GM11168 (cell line): ENCODE measurements around the gene ARPP21.

Source experiments
- in situ Hi-C: fragments of 300-500 bp; cut with MboI; formaldehyde crosslinking; loops from one replicate; pipeline ENCODE4 v1.12.0; 2022; ENCODE audit warnings: low sequenced_read_pairs; ENCODE audit not compliant: unreplicated experiment

Gene ARPP21

DNA sequence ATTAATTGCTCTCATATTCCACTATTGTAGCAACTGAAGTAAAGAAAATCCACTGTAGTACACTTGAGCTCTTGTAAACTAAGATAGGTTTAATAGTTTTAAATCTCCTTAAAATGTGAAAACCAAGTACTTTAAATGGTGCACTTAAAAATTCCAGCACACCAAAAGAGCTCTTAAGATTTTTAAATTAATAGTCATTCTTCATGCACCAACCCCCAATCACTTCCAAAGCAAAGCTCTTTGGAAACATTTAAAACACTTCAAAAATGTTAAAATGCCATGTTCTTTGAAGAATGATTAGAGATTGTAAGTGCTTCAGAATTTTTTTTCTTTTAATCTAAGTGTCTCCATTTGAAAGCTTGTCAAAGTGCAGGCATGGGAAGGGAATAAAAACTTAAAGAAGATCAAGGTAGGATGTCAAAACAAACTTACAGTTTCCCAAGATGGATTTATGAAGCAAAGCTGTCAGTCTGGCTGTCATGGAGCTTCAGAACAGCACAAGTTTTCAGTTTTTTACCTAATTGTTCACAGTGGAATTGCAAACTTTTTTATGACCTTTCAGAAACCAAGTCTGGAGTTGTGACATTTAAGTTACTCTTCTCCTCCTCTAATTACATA, 84.3 kb downstream of the ARPP21 start:
- in situ Hi-C loops: no loop called here

DNA sequence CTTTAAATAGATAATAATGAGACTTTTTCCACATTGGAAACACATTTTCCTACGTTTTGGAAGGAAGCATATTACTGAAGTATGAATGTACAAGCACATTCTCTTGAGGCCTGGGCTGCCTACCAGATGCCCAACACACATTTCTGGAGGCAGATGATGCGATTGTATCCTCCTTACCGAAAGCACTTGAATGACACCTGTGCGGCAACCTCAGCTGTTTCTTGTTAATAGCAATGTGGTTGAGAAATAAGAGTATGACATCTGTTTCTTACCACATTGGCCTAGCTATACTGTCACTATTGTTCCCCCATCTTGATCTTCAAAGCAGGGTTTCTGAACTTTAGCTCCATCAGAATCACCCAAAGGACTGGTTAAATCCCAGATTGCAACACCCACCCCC, 84.8 kb downstream of the ARPP21 start:
- in situ Hi-C loops: no loop called here

DNA sequence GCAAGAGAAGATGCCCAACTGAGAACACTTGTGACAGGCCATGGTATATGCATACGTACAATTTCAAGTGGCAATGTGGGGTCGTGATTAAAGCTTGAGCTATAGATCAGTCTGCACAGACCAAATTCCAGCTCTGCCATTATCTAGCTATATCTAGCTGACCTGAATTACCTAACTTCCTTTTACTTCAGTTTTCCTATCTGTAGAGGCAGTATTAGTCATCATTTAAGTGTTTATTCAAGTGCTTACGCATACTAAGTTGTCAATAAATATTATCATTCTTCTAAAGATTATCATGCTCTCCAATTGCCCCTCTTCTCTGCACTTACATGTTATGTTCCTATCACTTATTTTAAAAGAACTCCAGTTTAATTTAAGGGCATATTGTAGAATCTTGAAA, 87.9 kb downstream of the ARPP21 start:
- in situ Hi-C loops: no loop called here

DNA sequence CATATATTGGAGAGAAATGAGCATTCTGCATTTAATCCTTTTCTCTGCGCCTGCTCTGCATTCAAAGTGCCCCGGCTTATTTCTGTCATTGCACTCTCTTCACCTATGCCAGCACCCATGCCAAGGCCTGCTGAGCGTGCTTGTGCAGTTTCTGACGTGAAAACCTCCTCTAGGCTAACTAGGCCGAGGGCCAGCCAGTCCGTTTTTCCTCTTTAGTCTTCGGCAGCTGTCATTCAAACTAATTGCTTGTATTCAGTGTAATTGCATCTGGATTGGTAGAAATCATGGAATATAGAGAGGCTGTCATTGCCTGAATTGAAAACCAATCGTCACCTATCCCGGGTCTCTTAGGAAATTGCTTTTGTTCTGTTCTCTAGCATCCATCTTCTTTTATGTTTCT, 94.0 kb downstream of the ARPP21 start:
- in situ Hi-C loops: no loop called here

DNA sequence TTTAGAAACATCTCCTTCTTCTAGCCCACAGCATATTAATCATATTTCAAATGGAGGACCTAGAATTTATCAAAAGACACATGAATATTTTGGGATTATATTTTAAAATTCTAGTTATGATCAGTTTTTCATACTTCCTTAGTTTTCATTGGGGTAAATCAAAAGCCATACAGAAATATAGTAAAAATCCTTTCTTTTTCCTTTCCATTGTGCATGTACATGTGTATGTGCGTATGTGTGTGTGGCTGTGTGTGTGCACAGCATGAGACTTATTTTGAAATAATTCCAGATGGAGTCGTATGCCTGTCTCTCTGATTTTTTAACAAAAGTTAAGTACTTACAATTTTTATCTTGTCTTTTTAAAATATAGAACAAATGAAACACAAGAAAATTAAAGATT, 94.5 kb downstream of the ARPP21 start:
- in situ Hi-C loops: no loop called here

DNA sequence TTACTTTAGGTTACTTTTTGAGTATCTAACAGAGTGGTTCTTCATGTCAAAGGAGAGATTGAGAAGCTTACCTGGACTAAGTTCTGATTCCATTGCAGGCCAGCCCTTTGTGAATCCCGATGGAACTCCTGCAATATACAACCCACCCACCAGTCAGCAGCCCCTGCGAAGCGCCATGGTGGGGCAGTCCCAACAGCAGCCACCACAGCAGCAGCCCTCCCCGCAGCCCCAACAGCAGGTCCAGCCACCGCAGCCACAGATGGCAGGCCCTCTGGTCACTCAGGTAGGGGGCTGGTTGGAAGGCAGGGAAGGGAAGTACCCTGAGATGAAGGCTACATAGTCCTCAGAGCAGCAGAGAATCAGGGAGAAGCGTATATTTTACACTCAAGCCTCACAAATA, 97.8 kb downstream of the ARPP21 start:
- in situ Hi-C loops: no loop called here

DNA sequence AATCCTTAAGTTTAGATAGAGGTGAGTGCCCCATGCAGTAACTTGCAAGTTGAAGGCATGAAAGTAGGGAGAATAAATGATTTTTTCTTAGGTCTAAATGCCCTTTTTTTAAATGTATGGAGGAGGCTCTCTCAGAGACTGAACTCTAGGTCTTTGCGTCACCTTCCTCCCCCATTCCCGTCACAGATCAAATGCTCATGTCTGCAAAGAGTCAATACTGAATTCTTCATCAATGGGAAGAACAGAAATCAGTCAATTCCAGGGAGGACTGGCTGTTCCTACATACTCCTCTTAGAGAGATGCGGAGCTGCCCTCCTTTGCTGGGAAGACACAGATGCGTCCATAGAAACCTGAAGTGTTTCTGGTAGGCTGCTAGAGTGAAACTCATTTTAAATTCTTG, 98.2 kb downstream of the ARPP21 start:
- in situ Hi-C loops: no loop called here

DNA sequence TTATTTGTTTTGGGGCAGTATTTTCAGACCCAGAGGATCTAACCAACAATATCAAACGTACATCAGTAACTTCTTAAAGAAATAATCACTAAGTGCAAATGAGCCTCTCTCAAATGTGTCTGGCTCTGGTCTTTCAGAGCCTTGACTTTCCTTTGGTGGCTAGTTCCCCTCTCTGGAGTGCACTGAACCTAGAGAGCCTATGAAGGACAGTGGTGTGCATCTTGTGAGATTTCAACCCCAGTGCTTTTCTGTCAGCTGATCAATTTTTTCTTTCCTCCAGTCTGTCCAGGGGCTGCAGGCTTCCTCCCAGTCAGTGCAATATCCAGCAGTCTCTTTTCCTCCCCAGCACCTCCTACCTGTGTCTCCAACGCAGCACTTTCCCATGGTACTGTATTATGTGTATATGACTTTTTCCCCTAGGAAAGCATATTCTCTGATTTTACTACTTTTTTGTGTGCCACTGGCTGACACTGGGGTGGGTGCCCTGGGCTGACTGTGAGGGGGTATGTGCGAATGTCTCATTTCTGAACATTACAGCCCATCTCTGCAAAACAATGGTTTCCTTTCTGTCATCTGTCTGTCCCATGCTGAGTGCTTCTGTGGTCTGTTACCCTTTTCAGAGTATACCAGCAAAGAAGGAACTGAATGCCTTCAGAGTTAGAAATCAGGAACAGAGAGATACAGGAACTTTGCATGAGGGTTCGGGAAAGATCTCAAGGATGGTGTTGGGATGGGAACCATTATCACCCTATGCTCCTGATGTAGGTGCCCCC, 98.8 kb downstream of the ARPP21 start:
- in situ Hi-C loops: no loop called here

DNA sequence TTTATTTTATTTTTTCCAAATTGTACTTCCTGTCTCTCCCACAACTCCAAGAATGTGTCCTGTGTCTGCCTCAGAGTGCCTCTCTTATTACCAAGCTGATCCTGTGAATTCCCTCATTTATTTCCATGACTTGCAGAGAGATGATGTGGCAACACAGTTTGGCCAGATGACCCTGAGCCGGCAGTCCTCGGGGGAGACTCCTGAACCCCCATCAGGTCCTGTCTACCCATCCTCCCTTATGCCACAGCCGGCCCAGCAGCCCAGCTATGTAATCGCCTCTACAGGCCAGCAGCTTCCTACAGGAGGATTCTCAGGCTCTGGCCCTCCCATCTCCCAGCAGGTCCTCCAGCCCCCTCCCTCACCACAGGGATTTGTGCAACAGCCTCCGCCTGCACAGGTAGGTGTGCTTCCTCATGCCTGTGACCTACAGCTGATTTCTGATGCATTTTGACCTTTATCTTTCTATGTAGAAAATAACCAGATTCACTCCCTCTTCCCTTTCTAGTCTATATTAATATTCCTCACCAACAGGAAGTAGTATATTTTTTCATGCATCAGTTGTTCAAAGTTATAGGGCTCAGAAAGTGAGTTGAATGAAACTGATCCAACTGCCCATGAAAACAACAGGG, 100.0 kb downstream of the ARPP21 start:
- in situ Hi-C loops: no loop called here

DNA sequence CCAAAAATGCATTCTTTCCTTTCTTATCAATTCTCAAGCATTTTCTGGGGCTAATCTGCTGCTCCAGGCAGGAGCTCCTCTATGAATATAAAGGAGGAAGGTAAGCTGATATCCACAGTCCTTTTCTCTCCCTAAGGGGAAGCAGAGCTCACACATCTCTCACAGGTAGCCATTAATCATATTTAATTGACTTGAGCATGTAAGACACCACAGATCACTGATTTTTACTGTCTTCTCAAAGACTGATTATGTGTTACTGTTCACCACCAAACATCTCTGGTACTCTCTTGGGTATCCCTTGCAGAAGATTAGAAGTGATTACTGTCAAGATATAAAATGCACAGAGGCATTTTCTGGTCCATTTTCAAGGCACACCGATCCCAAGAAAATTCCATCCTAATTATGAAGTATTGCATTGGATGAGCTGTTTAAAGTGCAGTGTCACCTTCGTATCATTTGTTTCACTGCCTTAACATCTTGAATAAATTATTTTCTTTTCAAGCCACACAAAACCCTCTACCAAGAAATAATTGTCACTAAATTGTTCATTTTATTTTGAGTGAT, 100.7 kb downstream of the ARPP21 start:
- in situ Hi-C loops: no loop called here

DNA sequence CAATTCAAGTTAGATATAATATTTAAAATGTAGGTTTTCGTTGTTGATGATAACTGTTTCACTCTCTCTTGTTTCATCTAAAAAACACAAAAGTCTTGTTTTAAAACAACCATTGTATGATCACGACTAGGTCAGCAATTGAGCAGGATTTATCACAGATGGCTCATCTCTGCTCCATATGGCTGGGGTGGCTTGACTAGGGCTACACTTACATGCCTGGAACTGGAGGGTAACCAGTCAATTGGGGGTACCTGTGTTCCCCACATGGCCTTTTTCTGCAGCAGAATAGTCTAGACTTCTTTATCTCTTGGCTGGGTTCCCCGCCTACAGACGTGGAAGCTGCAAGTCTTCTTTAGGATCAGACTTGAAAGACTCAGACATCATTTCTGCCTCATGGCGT, 103.9 kb downstream of the ARPP21 start:
- in situ Hi-C loops: no loop called here

DNA sequence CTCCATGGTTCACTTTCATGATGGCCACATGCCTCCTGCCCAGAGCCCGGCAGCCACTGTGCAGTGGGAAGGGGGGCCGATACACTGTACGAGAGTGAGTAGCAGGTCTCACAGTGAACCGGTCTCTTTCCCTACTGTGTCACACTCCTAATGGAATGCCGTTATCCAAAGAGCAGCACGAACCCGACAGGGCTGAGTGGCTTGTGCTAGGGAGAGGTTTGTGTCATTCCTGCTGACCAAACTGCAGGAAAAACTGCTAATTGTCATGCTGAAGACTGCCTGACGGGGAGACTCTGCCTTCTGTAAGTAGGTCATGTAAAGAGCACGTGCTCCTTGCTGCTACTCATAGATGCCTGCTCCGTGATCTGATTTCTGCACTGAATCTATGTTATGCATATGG, 105.1 kb downstream of the ARPP21 start:
- in situ Hi-C loops: no loop called here

DNA sequence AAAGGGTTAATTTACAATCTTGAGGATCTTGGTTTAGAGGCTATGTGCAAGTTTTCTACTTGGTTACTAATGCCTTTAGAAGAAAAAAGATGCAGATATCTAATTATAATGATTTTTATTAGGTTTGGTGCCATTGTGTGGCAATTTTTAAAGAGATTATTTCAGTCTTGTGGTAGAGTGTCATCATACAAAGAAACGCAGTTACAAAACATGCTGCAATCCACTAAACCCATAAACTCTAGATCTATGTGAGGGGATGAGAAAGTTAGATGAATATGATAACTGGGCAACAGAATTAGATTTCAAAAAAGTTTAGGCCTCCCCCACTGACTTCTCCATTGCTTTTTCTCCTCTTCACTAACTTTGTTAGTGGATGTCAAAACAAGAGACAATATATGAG, 106.0 kb downstream of the ARPP21 start:
- in situ Hi-C loops: no loop called here

DNA sequence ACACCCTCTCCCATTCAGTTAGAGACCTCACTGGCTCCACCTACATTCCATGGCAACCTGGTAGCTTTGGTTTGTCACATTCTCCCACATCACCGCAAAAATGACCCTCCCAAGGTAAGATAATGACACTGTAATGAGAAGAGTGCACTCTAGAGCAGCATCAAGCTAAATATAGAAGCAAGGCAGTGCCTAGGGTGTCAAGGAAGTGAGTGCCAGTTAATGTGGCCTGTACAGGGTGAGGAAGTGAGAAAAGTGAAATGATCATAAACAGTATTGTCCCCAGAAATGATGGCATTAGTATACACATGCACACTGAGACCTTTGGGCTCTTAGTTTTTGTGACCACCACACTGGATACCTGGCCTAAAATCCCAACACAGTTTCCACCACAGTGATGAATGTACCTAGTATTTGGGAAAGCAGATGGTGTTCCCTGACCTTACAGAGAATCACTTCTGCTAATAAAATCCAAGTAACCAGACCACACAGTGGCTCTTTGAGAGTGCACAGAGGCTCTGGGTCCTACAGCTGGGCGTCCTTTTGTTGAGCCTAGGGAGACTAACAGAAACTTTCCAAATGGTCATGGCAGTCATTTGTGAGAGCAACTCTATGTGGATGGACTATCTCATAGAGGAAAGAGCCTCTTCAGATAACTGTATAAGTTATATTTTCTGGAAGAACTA, 106.6 kb downstream of the ARPP21 start:
- in situ Hi-C loops: no loop called here

DNA sequence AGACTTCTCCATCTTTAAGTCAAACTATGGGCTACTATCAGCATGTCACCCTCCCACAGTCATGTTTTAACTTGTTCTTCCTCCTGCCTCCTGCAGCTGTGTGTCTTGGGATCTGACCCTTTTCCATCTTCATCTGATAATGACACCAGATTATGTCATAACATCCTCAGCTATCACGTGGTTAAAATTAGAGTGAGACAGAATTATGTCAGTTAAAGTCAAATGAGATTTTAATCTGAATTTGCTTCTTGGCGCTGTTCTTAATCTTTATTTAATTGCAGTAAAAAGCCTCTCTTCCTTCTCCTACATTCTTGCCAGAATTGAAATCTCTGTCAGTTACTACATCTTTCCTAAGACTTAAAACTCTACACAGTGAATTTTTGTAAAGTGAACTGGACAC, 107.2 kb downstream of the ARPP21 start:
- in situ Hi-C loops: no loop called here

DNA sequence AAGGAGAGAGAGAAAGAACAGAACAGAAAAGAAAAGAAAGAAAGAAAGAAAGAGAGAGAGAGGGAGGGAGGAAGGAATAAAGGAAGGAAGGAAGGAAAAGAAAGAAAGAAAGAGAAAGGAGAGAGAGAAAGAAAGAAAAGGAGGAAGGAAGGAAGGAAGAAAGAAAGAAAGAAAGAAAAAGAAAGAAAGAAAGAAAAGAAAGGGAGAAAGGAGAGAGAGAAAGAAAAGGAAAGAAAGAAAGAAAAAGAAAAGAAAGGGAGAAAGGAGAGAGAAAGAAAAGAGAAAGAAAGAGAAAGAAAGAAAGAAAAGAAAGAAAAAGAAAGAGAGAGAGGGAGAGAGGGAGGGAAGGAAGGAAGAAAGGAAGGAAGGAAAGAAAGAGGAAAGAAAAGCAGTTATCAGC, 108.8 kb downstream of the ARPP21 start:
- in situ Hi-C loops: no loop called here

DNA sequence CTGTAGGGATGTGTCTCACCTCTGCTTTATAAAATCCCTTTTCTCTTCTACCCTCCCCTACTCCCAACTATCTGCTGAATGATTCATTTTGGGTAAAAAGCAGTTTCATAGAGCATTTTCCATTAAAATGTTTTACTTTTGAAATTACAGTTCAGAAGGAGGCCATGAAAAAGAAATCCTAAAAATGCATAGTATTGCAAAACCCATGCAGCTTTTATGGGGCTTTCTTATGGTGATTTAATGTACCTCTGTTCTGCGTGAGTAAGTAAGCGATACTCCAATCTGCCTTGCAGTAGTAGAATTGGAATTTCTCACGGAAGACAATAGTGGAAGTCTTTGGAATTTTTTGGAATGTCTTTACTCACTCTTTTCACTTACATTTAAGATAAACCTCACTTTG, 111.9 kb downstream of the ARPP21 start:
- in situ Hi-C loops: no loop called here

DNA sequence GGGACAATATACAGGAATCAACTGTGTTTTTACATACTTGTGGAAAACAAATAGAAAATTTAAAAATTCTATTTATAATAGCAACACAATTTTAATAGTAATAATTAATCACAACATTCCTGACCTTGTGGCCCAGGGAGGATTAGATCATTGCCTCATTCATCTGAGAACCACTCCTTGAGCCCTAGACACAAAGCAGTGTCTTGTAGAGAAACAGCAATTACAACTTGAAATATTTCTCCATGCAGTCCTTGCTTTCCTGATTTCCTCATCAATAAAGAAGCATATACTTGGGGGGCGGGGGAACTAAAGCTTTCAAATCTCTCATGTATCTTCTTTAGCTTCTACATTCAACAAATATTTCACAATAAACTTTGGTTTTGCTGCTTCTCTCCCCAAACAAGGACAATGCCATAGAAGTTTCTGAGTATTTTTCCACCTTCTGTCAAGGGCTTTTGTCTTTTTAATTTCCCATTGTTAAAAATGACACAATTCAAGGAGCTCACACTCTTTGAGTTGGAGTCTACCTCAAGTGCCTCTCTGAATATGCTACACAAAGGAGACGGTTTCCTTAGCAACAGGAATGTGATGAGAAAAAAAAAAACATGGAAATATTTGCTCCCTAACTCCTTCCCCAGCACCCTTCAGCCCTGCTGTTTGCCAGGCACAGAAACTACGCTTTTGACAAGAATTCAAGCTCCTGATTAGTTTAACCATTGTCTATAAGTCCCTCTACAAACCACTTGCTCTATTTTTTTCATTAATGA, 118.8 kb downstream of the ARPP21 start:
- in situ Hi-C loops: no loop called here

DNA sequence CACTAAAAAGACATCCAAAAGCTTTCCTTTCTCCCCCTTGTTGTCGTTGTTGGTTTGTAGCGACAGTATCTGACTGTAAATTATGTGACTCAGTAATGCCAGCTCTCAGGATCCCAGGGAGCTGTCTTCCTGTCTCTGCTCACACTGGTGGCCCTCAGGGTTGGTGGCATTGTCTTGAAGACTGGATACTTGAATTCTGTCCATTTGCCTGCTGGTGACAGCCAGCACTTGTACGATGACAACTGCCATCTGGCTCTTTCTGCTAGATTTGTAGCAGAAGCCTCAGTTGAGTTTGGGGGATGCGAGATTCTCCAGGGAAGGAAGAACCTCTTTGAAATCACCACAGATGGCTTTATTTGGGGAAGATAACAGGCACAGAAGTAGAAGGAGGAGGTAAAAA, 120.8 kb downstream of the ARPP21 start:
- in situ Hi-C loops: no loop called here

DNA sequence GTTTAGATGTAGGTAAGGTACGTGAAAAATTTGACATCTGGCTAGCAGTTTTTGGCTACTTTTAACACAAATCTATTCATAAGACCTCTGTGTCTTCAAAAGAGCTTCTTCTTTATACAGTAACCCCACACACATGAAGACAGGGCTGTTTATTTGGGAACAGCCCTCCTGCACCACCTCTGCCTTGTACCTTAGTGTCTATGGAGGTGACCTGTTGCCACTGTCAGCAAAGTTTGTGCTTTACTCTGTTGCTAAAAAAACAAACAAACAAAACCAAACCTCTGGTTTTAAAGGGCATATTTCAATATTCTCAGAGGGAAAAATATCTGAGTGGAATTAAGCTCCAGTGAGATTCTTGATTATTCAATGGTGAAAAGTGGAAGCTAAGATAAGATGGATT, 122.0 kb downstream of the ARPP21 start:
- in situ Hi-C loops: no loop called here
